DND-41 (cell line): ENCODE results near the gene PLIN4.

ENCODE experiments used
- ATAC-seq: fragments of 200-7000 bp; cut with Tn5 transposase; 3 replicates; pipeline ENCODE4 v1.9.1; 2021; ENCODE audit warnings: low read depth; ENCODE audit not compliant: insufficient read depth
- DNase-seq: peaks from one replicate; pipeline ENCODE4 v3.0.0-alpha.2; 2020
- H2AFZ ChIP-seq: 2 replicates; pipeline ENCODE4 v1.6.0; 2012; ENCODE audit warnings: low read depth, low read length
- H3K27ac ChIP-seq: 2 replicates; pipeline ENCODE4 v1.5.1; 2012; ENCODE audit warnings: low read length, inconsistent platforms
- H3K27me3 ChIP-seq: fragments of 200-600 bp; sonication (generic); 2 replicates; pipeline ENCODE4 v1.6.0; 2012; ENCODE audit warnings: low read length, mild to moderate bottlenecking, inconsistent platforms; ENCODE audit not compliant: insufficient read depth, poor library complexity
- H3K36me3 ChIP-seq: 2 replicates; pipeline ENCODE4 v1.5.1; 2012; ENCODE audit warnings: low read length, inconsistent platforms; ENCODE audit not compliant: insufficient read depth
- H3K4me1 ChIP-seq: 2 replicates; pipeline ENCODE4 v1.5.1; 2012; ENCODE audit warnings: mild to moderate bottlenecking, low read length; ENCODE audit not compliant: insufficient read depth
- H3K4me2 ChIP-seq: 2 replicates; pipeline ENCODE4 v1.6.0; 2012; ENCODE audit warnings: mild to moderate bottlenecking, moderate library complexity, low read length, inconsistent platforms; ENCODE audit not compliant: insufficient read depth
- H3K4me3 ChIP-seq, 2 experiments: fragments of 200-600 bp in 1 of 2; shearing (Covaris generic) in 1 of 2; 2 replicates each; pipeline ENCODE4 v1.5.1; 2012 to 2016; ENCODE audit warnings: inconsistent platforms in 2 of 2, low read length in 2 of 2, mild to moderate bottlenecking in 2 of 2, low read depth in 1 of 2, moderate library complexity in 1 of 2
- H3K79me2 ChIP-seq: 2 replicates; pipeline ENCODE4 v1.6.0; 2012; ENCODE audit warnings: low read length, inconsistent platforms; ENCODE audit not compliant: insufficient read depth
- H3K9ac ChIP-seq: 2 replicates; pipeline ENCODE4 v1.6.0; 2012; ENCODE audit warnings: low read depth, mild to moderate bottlenecking, inconsistent platforms, low read length, moderate library complexity
- H3K9me3 ChIP-seq: 2 replicates; pipeline ENCODE4 v1.5.1; 2012; ENCODE audit warnings: low read length, moderate library complexity, mild to moderate bottlenecking, inconsistent platforms; ENCODE audit not compliant: insufficient read depth, severe bottlenecking
- H4K20me1 ChIP-seq: 2 replicates; pipeline ENCODE4 v1.6.0; 2012; ENCODE audit warnings: low read length; ENCODE audit not compliant: insufficient read depth
- EZH2 ChIP-seq: IDR thresholded peaks from 3 replicates; pipeline ENCODE4 v1.6.1; 2012; ENCODE audit warnings: borderline replicate concordance, low read depth, mild to moderate bottlenecking, moderate library complexity, low read length, inconsistent platforms; ENCODE audit not compliant: severe bottlenecking
- TF ChIP-seq, protein P1 (sequence below): IDR thresholded peaks from 2 replicates; pipeline ENCODE4 v1.5.1; 2012; ENCODE audit warnings: borderline replicate concordance, low read length, moderate library complexity, mild to moderate bottlenecking; ENCODE audit not compliant: poor library complexity, severe bottlenecking; ENCODE audit errors: extremely low read depth

PLIN4 gene

DNA sequence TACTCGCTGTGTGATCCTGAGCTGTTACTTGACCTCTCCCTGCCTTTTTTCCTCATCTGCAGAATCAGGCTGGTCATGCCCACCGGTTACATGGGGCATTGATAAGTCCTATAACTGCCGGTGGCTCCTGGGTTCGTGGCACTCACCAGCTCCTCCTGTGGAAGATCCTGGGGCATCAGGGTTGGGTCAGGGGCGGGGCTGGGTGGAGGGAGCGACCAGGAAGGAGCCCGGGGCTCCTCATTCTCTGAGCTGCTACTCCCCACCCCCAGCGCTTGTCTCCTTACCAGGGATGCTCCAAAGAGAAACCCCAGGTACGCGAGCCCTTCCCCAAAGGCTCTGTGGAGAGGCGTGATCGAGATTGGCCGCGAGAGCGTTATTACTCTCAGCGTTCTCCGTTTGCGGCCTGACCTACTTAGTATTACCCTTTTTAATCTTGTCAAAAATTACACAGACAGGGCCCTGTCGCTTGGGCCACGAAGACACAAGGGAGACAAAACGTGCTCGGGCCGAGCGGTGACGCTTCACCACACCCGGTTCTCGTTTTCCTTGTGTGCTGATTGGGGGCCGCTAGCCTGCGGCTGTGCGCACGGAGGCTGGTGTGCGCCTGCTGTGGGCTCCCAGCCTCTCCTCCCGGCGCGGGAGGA is 35.4 kb downstream of the PLIN4 start:
- H3K36me3 ChIP-seq, result peaks cover 40% of the 10 kb centered on the region
- no peaks in the 10 kb centered on the region for H3K4me1 ChIP-seq
- 0 out of 2 replicates have a peak, but pooled peaks cover 3% of the 10 kb centered on the region for H4K20me1 ChIP-seq
- ATAC-seq (no peak), DNase-seq (no peak)
- no peak overlapping the region for H3K27ac ChIP-seq
- TF ChIP-seq, protein P1, sequence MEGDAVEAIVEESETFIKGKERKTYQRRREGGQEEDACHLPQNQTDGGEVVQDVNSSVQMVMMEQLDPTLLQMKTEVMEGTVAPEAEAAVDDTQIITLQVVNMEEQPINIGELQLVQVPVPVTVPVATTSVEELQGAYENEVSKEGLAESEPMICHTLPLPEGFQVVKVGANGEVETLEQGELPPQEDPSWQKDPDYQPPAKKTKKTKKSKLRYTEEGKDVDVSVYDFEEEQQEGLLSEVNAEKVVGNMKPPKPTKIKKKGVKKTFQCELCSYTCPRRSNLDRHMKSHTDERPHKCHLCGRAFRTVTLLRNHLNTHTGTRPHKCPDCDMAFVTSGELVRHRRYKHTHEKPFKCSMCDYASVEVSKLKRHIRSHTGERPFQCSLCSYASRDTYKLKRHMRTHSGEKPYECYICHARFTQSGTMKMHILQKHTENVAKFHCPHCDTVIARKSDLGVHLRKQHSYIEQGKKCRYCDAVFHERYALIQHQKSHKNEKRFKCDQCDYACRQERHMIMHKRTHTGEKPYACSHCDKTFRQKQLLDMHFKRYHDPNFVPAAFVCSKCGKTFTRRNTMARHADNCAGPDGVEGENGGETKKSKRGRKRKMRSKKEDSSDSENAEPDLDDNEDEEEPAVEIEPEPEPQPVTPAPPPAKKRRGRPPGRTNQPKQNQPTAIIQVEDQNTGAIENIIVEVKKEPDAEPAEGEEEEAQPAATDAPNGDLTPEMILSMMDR, result no peak
- TF ChIP-seq EZH2, result no peak
- H3K4me2 ChIP-seq, result no peak overlapping the region
- no peak overlapping the region for H3K4me3 ChIP-seq
- H3K27me3 ChIP-seq, result no peaks in the 10 kb centered on the region
- no peak overlapping the region for H3K9ac ChIP-seq
- no peaks in the 10 kb centered on the region for H3K9me3 ChIP-seq
- no peaks in the 10 kb centered on the region for H3K79me2 ChIP-seq
- no peak overlapping the region for H2AFZ ChIP-seq

DNA sequence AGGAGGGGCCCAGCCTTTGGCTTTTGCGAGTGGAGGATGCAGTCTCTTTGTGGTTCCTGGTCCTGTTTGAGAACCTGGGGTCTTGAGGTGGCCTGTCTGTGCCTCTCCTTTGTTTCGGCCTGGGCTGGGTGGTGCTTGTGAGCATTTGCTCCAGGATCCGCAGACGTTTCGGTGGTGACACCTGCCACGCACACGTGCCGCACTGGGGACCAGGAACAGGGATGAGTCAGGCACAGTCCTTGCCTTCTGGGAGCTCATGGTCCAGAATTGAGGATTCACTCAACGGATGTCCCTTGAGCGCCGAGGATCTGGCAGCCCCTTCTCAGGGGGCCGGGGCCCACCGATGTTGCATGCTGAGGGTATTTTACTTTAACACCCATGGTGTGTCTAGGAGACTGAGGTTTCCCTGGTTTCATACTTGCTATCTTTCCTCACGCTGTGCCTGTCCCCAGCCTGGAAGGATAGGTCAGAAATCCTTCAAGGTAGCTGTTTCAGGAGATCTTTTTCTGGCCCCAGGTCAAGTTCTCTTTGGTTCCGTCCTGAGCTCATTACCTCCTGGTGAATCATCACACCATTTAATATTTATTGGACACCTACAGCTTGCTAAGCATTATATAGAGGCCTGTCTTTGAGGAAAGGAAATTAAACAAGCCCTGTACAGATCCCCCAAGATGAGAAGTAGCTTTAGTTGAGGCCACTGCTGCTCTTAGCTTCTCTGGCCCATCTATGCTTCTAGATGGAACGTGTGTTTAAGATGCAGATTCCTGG is 41.1 kb downstream of the PLIN4 start:
- Histone ChIP-seq H3K36me3 (peaks cover 52% of the 10 kb centered on the region), H3K79me2 (peaks cover 40% of the 10 kb centered on the region), H3K4me2 (no peak overlapping the region), H4K20me1 (peaks cover 28% of the 10 kb centered on the region), H3K27me3 (no peaks in the 10 kb centered on the region), H3K27ac (no peak overlapping the region), H3K9ac (no peak overlapping the region), H3K4me3 (no peak overlapping the region), H3K9me3 (no peaks in the 10 kb centered on the region), H2AFZ (no peak overlapping the region), H3K4me1 (peaks cover 21% of the 10 kb centered on the region)
- no peak for DNase-seq
- TF ChIP-seq, protein P1, result no peak
- no peak for TF ChIP-seq EZH2
- ATAC-seq, result no peak

GRCh38 chr19:4474514-4475022 is 43.7 kb downstream of the PLIN4 start:
- H3K4me1 ChIP-seq, result peaks cover 31% of the 10 kb centered on the region
- peak; percentile 26 for DNase-seq
- H2AFZ ChIP-seq, result no peak overlapping the region
- H3K4me3 ChIP-seq, result peak overlapping the region in 1 of 2 experiments; percentile 71; a peak in 1 of 4 replicates
- H4K20me1 ChIP-seq, result peaks cover 28% of the 10 kb centered on the region
- H3K79me2 ChIP-seq, result peaks cover 41% of the 10 kb centered on the region
- H3K36me3 ChIP-seq, result peaks cover 42% of the 10 kb centered on the region
- no peaks in the 10 kb centered on the region for H3K27me3 ChIP-seq
- peak overlapping the region; percentile 95 for H3K4me2 ChIP-seq
- no peak for TF ChIP-seq EZH2
- TF ChIP-seq, protein P1, result no peak
- H3K27ac ChIP-seq, result no peak overlapping the region
- no peaks in the 10 kb centered on the region for H3K9me3 ChIP-seq
- no peak for ATAC-seq
- H3K9ac ChIP-seq, result peak overlapping the region; percentile 96; the same call in 1 of the 2 replicates
